Transverse colon (tissue), 4 donors: Measurements from ENCODE around the gene ZFAND3. TPM values are rescaled to one million over a fixed set of nuclear protein-coding genes. Genes with fewer than 3 reads are reported as not detected.
"Not testable (repeated sequence)": the region's sequence is repeated elsewhere in the genome, so short reads cannot be mapped to it uniquely, and the experiment has no call there.

ENCODE experiments used
- DNase-seq: peaks from one replicate; pipeline ENCODE4 v3.0.0-alpha.2; 2019
- H3K27ac ChIP-seq, 4 donors: fragments of 200-600 bp; sonication (generic); 2 replicates each; pipeline ENCODE4 v1.5.1; 2016 to 2018; ENCODE audit warnings: inconsistent platforms in 4 of 4
- H3K27me3 ChIP-seq: fragments of 200-600 bp; sonication (generic); 2 replicates; pipeline ENCODE4 v1.5.1; 2017; ENCODE audit warnings: inconsistent platforms
- H3K36me3 ChIP-seq, 4 donors: fragments of 200-600 bp; sonication (generic); 2 replicates each; pipeline ENCODE4 v1.5.1; 2017 to 2019; ENCODE audit warnings: inconsistent platforms in 4 of 4
- H3K4me1 ChIP-seq, 4 donors: fragments of 200-600 bp; sonication (generic); 2 replicates each; pipeline ENCODE4 v1.5.1; 2017 to 2020; ENCODE audit warnings: inconsistent platforms in 4 of 4
- H3K4me3 ChIP-seq, 4 donors: fragments of 200-600 bp; sonication (generic); 1 replicate in 1 of 4; 2 replicates in 3 of 4; pipeline versions ENCODE4 v1.5.1 to v1.6.1; 2017 to 2019; ENCODE audit warnings: inconsistent platforms in 4 of 4
- H3K9me3 ChIP-seq, 2 donors: fragments of 200-600 bp; sonication (generic); 2 replicates each; pipeline ENCODE4 v1.5.1; 2017 to 2019; ENCODE audit warnings: inconsistent platforms in 2 of 2
- CTCF ChIP-seq, 5 experiments: fragments of 200-600 bp in 3 of 5; fragments of 450-650 bp in 2 of 5; sonication (generic) in 3 of 5; IDR thresholded peaks; 1 replicate in 2 of 5; 2 replicates in 3 of 5; pipeline ENCODE4 v1.5.1; 2016 to 2017; ENCODE audit warnings: antibody characterized with exemption in 5 of 5, inconsistent platforms in 3 of 5, mild to moderate bottlenecking in 2 of 5, moderate library complexity in 1 of 5
- EP300 ChIP-seq: sonication (generic); formaldehyde crosslinking; IDR thresholded peaks from one replicate; pipeline ENCODE4 v1.6.1; 2017; ENCODE audit warnings: antibody characterized with exemption, low read depth
- POLR2A ChIP-seq: fragments of 450-650 bp; IDR thresholded peaks from one replicate; pipeline ENCODE4 v1.6.1; 2016; ENCODE audit warnings: antibody characterized with exemption, mild to moderate bottlenecking, moderate library complexity
- POLR2AphosphoS5 ChIP-seq, 3 donors: sonication (generic); formaldehyde crosslinking; IDR thresholded peaks; one replicate each; pipeline ENCODE4 v1.6.1; 2016; ENCODE audit warnings: antibody characterized with exemption in 3 of 3
- WGBS, 2 donors: methylation state at CpG; one replicate each; pipeline ENCODE4 v1.1.5; 2018; ENCODE audit warnings: low coverage in 1 of 2; 5-methylcytosine and 5-hydroxymethylcytosine counted together
- in situ Hi-C, 4 donors: fragments of 200-750 bp; cut with MboI; loops; one replicate each; pipeline versions ENCODE4 v1.15.0 to v1.15.1; 2017; ENCODE audit warnings: low sequenced_read_pairs in 3 of 4, low pct_ligation_motif_present in 1 of 4, low pct_unique_long_range_greater_than_20kb in 1 of 4
- intact Hi-C: fragments of 100-400 bp; cut with DNase I; formaldehyde crosslinking; loops from one replicate; pipeline ENCODE4 v1.15.1; 2023; ENCODE audit warnings: low total_unique reads
- total RNA-seq, 4 donors: library from RNA; depleted of rRNA; stranded (reverse); fragments of >200 nt; gene quantifications; one replicate each; pipeline ENCODE4 v1.1.0, GENCODE V29; 2016

The ZFAND3 gene
- total RNA-seq, 4 donors from 2014 or later = 20.5 to 83.4 (median 36.5) TPM

GRCh38 chr6:38117281-38117680 lies 297.8 kb downstream of the ZFAND3 start:
- intact Hi-C loops (no loop called here), in situ Hi-C loops (no loop called here)
- no peaks in the 10 kb centered on the region for H3K27me3 ChIP-seq
- WGBS, 2 donors = 63 to 64% methylated on average over 1 of the region's 1 CpG
- no peak overlapping the region for H3K4me3 ChIP-seq
- no peaks in the 10 kb centered on the region for H3K9me3 ChIP-seq
- H3K4me1 ChIP-seq = peaks cover 0 to 6% (median 3%) of the 10 kb centered on the region in 4 donors
- peaks cover 0 to 3% (median 0%) of the 10 kb centered on the region in 4 donors for H3K36me3 ChIP-seq
- no peak for DNase-seq
- H3K27ac ChIP-seq = no peak overlapping the region
- TF ChIP-seq CTCF (IDR thresholded peaks at IDR 0.05) (no peak), POLR2AphosphoS5 (IDR thresholded peaks at IDR 0.05) (no peak), EP300 (no peak), POLR2A (no peak)

GRCh38 chr6:38118791-38119365 lies 299.4 kb downstream of the ZFAND3 start:
- H3K4me3 ChIP-seq = no peak overlapping the region
- in situ Hi-C loops (no loop called here), intact Hi-C loops (no loop called here)
- H3K36me3 ChIP-seq = peaks cover 0 to 3% (median 0%) of the 10 kb centered on the region in 4 donors
- WGBS, 2 donors = 67 to 89% methylated on average over 1 to 2 of the region's 2 CpGs
- TF ChIP-seq CTCF (IDR thresholded peaks at IDR 0.05) (no peak), POLR2A (no peak), EP300 (no peak)
- no peaks in the 10 kb centered on the region for H3K9me3 ChIP-seq
- no peak for DNase-seq
- H3K27me3 ChIP-seq = no peaks in the 10 kb centered on the region
- H3K4me1 ChIP-seq = peaks cover 0 to 6% (median 3%) of the 10 kb centered on the region in 4 donors
- no peak overlapping the region for H3K27ac ChIP-seq

- no peaks in the 10 kb centered on the region for H3K9me3 ChIP-seq
- in situ Hi-C loops (no loop called here), intact Hi-C loops (no loop called here)
- no peak for TF ChIP-seq EP300
- TF ChIP-seq POLR2A = no peak
- TF ChIP-seq POLR2AphosphoS5 (IDR thresholded peaks at IDR 0.05) = no peak
- no peak for TF ChIP-seq CTCF (IDR thresholded peaks at IDR 0.05)
- 82 to 83% methylated on average over 2 to 6 of the region's 6 CpGs for WGBS, 2 donors
- no peak overlapping the region for H3K4me3 ChIP-seq
- peaks cover 0 to 3% (median 0%) of the 10 kb centered on the region in 4 donors for H3K36me3 ChIP-seq
- peaks cover 0 to 5% (median 2%) of the 10 kb centered on the region in 4 donors for H3K4me1 ChIP-seq
- H3K27me3 ChIP-seq = no peaks in the 10 kb centered on the region
- no peak for DNase-seq
- H3K27ac ChIP-seq = no peak overlapping the region
Measured at GRCh38 chr6:38119516-38119915, 300.0 kb downstream of the ZFAND3 start.

GRCh38 chr6:38124224-38124926 lies 304.8 kb downstream of the ZFAND3 start:
- H3K4me3 ChIP-seq, H3K9me3 ChIP-seq, H3K27me3 ChIP-seq, in situ Hi-C loops, intact Hi-C loops, H3K4me1 ChIP-seq, H3K27ac ChIP-seq, H3K36me3 ChIP-seq, DNase-seq: not testable (repeated sequence)
- 94% methylated on average over 40 of the region's 40 CpGs; no CpG with 5 or more reads in 1 of the 2 donors for WGBS, 2 donors
